Mesenchymal stem cell (in vitro differentiated cells and primary cell): Measurements from ENCODE around the gene PTPRO.

ENCODE experiments used
- DNase-seq: peaks from one replicate; pipeline ENCODE4 v3.0.0-alpha.2; 2013
- H2AFZ ChIP-seq: one replicate; pipeline ENCODE4 v1.6.1; 2013; ENCODE audit warnings: low read depth, mild to moderate bottlenecking, control low read depth, inconsistent platforms, low read length, moderate library complexity
- H2AK5ac ChIP-seq: 2 replicates; pipeline ENCODE4 v1.6.1; 2013; ENCODE audit warnings: low read length, moderate library complexity, mild to moderate bottlenecking, inconsistent platforms; ENCODE audit not compliant: severe bottlenecking
- H2BK120ac ChIP-seq: one replicate; pipeline ENCODE4 v1.6.1; 2013; ENCODE audit warnings: low read depth, mild to moderate bottlenecking, inconsistent platforms, low read length, moderate library complexity
- H2BK12ac ChIP-seq, 2 experiments: one replicate each; pipeline ENCODE4 v1.6.1; 2013; ENCODE audit warnings: inconsistent platforms in 2 of 2, low read length in 2 of 2, mild to moderate bottlenecking in 2 of 2, moderate library complexity in 2 of 2, control low read depth in 1 of 2
- H2BK15ac ChIP-seq: one replicate; pipeline ENCODE4 v1.6.1; 2013; ENCODE audit warnings: mild to moderate bottlenecking, low read depth, inconsistent platforms; ENCODE audit not compliant: poor library complexity, severe bottlenecking
- H2BK5ac ChIP-seq: 2 replicates; pipeline ENCODE4 v1.6.1; 2013; ENCODE audit warnings: low read depth, mild to moderate bottlenecking, low read length, control low read depth, inconsistent platforms; ENCODE audit not compliant: poor library complexity, severe bottlenecking
- H3K14ac ChIP-seq, 2 experiments: one replicate each; pipeline ENCODE4 v1.6.1; 2013; ENCODE audit warnings: inconsistent platforms in 2 of 2, low read length in 2 of 2, control low read depth in 1 of 2, mild to moderate bottlenecking in 1 of 2, moderate library complexity in 1 of 2
- H3K18ac ChIP-seq, 2 experiments: one replicate each; pipeline ENCODE4 v1.6.1; 2013; ENCODE audit warnings: inconsistent platforms in 2 of 2, low read length in 2 of 2, control low read depth in 1 of 2, low read depth in 1 of 2, mild to moderate bottlenecking in 1 of 2
- H3K23ac ChIP-seq, 2 experiments: one replicate each; pipeline ENCODE4 v1.6.1; 2013; ENCODE audit warnings: inconsistent platforms in 2 of 2, low read length in 2 of 2, mild to moderate bottlenecking in 2 of 2, moderate library complexity in 2 of 2, control low read depth in 1 of 2
- H3K27ac ChIP-seq: 2 replicates; pipeline ENCODE4 v1.5.1; 2013; ENCODE audit warnings: mild to moderate bottlenecking, moderate library complexity, low read length, control low read depth, inconsistent platforms; ENCODE audit not compliant: poor library complexity, severe bottlenecking
- H3K27me3 ChIP-seq, 2 experiments: 2 replicates each; pipeline versions ENCODE4 v1.6.1 to v1.7.0; 2013; ENCODE audit warnings: low read length in 2 of 2, mild to moderate bottlenecking in 2 of 2, moderate library complexity in 2 of 2, control low read depth in 1 of 2, inconsistent platforms in 1 of 2; ENCODE audit not compliant: control insufficient read depth in 1 of 2, insufficient read depth in 1 of 2
- H3K36me3 ChIP-seq, 2 experiments: 2 replicates each; pipeline versions ENCODE4 v1.6.1 to v1.7.0; 2013; ENCODE audit warnings: low read length in 2 of 2, control low read depth in 1 of 2, inconsistent platforms in 1 of 2, low read depth in 1 of 2, mild to moderate bottlenecking in 1 of 2; ENCODE audit not compliant: insufficient read depth in 2 of 2, control insufficient read depth in 1 of 2
- H3K4ac ChIP-seq, 2 experiments: one replicate each; pipeline ENCODE4 v1.6.1; 2013; ENCODE audit warnings: inconsistent platforms in 2 of 2, low read length in 2 of 2, mild to moderate bottlenecking in 2 of 2, moderate library complexity in 2 of 2, control low read depth in 1 of 2, low read depth in 1 of 2
- H3K4me1 ChIP-seq: 2 replicates; pipeline ENCODE4 v1.6.1; 2013; ENCODE audit warnings: low read depth, low read length, control low read depth; ENCODE audit not compliant: control insufficient read depth, insufficient read depth
- H3K4me2 ChIP-seq: 2 replicates; pipeline ENCODE4 v1.6.1; 2013; ENCODE audit warnings: low read length, mild to moderate bottlenecking, inconsistent platforms; ENCODE audit not compliant: poor library complexity, severe bottlenecking
- H3K4me3 ChIP-seq, 2 experiments: 2 replicates each; pipeline versions ENCODE4 v1.5.1 to v1.7.0; 2013; ENCODE audit warnings: low read length in 2 of 2, mild to moderate bottlenecking in 2 of 2, control low read depth in 1 of 2, low read depth in 1 of 2; ENCODE audit not compliant: insufficient read depth in 1 of 2
- H3K79me1 ChIP-seq: replicated peaks from 2 replicates; pipeline ENCODE4 v1.6.1; 2013; ENCODE audit warnings: mild to moderate bottlenecking, control low read depth, low read length, inconsistent platforms; ENCODE audit not compliant: poor library complexity, severe bottlenecking
- H3K9ac ChIP-seq: 2 replicates; pipeline ENCODE4 v1.7.0; 2013; ENCODE audit warnings: mild to moderate bottlenecking, low read length, moderate library complexity
- H3K9me3 ChIP-seq: 2 replicates; pipeline ENCODE4 v1.7.0; 2013; ENCODE audit warnings: mild to moderate bottlenecking, low read length; ENCODE audit not compliant: control insufficient read depth
- H4K8ac ChIP-seq: one replicate; pipeline ENCODE4 v1.6.1; 2013; ENCODE audit warnings: inconsistent platforms, mild to moderate bottlenecking, low read length, moderate library complexity
- H4K91ac ChIP-seq: one replicate; pipeline ENCODE4 v1.6.1; 2013; ENCODE audit warnings: mild to moderate bottlenecking, low read length, inconsistent platforms
- WGBS: methylation state at CpG from one replicate; pipeline ENCODE4 v1.1.7; 2013; ENCODE audit warnings: mixed read lengths; 5-methylcytosine and 5-hydroxymethylcytosine counted together

The PTPRO gene

GRCh38 chr12:15404485-15404884 lies 82.2 kb downstream of the PTPRO start:
- Histone ChIP-seq H3K4me3 (no peak overlapping the region), H3K23ac (no peak overlapping the region), H3K18ac (no peak overlapping the region), H3K27ac (peak overlapping the region; percentile 95), H3K27me3 (no peaks in the 10 kb centered on the region), H3K79me1 (no peaks in the 10 kb centered on the region), H2AK5ac (peak overlapping the region; percentile 97), H2BK12ac (no peak overlapping the region), H2BK5ac (peak overlapping the region; percentile 91), H3K4me2 (no peak overlapping the region), H4K8ac (no peak overlapping the region), H3K36me3 (no peaks in the 10 kb centered on the region), H3K4ac (no peak overlapping the region), H3K14ac (no peak overlapping the region), H2BK120ac (no peak overlapping the region), H4K91ac (no peak overlapping the region), H3K4me1 (no peaks in the 10 kb centered on the region), H3K9ac (peak overlapping the region; percentile 27), H2BK15ac (no peak overlapping the region), H2AFZ (no peak overlapping the region), H3K9me3 (no peaks in the 10 kb centered on the region)
- WGBS = 0% methylated on average over 1 of the region's 1 CpG
- DNase-seq = peak; percentile 2

DNA sequence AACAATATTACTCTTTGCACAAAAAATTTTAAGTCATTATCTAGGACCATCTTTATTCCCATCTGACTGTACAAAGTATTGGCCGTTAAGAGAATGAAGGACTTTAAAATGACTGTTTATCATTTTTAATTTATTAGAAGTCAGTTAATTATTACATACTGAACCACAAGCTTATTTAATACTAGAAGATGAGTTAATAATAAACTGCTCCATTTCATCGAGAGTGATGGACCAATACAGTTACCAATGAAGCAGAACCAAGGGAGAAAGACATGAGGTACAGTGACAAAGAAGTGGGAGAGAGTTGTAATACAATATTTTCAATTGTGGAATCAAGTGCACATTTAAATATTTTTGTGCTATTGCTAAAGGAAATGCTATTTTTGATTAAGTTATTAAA lies 83.3 kb downstream of the PTPRO start:
- Histone ChIP-seq H3K4me1 (no peaks in the 10 kb centered on the region), H3K14ac (no peak overlapping the region), H4K8ac (no peak overlapping the region), H2AK5ac (no peak overlapping the region), H3K79me1 (no peaks in the 10 kb centered on the region), H2BK120ac (no peak overlapping the region), H3K9ac (no peak overlapping the region), H3K9me3 (no peaks in the 10 kb centered on the region), H4K91ac (no peak overlapping the region), H2BK5ac (no peak overlapping the region), H3K27ac (no peak overlapping the region), H3K23ac (no peak overlapping the region), H2BK15ac (no peak overlapping the region), H2AFZ (no peak overlapping the region), H3K18ac (no peak overlapping the region), H3K4ac (no peak overlapping the region), H2BK12ac (no peak overlapping the region), H3K4me3 (no peak overlapping the region), H3K27me3 (no peaks in the 10 kb centered on the region), H3K4me2 (no peak overlapping the region), H3K36me3 (no peaks in the 10 kb centered on the region)
- DNase-seq = no peak
- WGBS = 80% methylated on average over 1 of the region's 2 CpGs

- no peak overlapping the region for H4K91ac ChIP-seq
- H3K36me3 ChIP-seq = no peaks in the 10 kb centered on the region
- 58% methylated on average over 2 of the region's 2 CpGs for WGBS
Measured at GRCh38 chr12:15407025-15407424, 84.7 kb downstream of the PTPRO start.

GRCh38 chr12:15411842-15412241 lies 89.5 kb downstream of the PTPRO start:
- Histone ChIP-seq H3K14ac (no peak overlapping the region), H3K79me1 (no peaks in the 10 kb centered on the region), H3K36me3 (no peaks in the 10 kb centered on the region), H3K27me3 (no peaks in the 10 kb centered on the region), H3K4me3 (no peak overlapping the region), H2AK5ac (no peak overlapping the region), H4K91ac (no peak overlapping the region), H4K8ac (no peak overlapping the region), H2AFZ (no peak overlapping the region), H3K27ac (no peak overlapping the region), H3K4me2 (no peak overlapping the region), H2BK5ac (no peak overlapping the region), H2BK15ac (no peak overlapping the region), H2BK120ac (no peak overlapping the region), H3K4ac (no peak overlapping the region), H2BK12ac (no peak overlapping the region), H3K18ac (no peak overlapping the region), H3K4me1 (no peaks in the 10 kb centered on the region), H3K23ac (no peak overlapping the region), H3K9ac (no peak overlapping the region), H3K9me3 (no peaks in the 10 kb centered on the region)
- no peak for DNase-seq
- 79% methylated on average over 3 of the region's 3 CpGs for WGBS

More at GRCh38 chr12:15407025-15407424, 84.7 kb downstream of the PTPRO start:
- Histone ChIP-seq H2BK5ac (no peak overlapping the region), H3K79me1 (no peaks in the 10 kb centered on the region), H3K4ac (no peak overlapping the region), H2BK12ac (no peak overlapping the region), H3K27ac (no peak overlapping the region), H2BK120ac (no peak overlapping the region), H2AK5ac (peak overlapping the region; percentile 35), H3K4me2 (no peak overlapping the region), H3K9ac (no peak overlapping the region), H3K23ac (no peak overlapping the region), H3K9me3 (no peaks in the 10 kb centered on the region), H2AFZ (no peak overlapping the region), H3K4me1 (no peaks in the 10 kb centered on the region), H3K4me3 (no peak overlapping the region), H3K18ac (no peak overlapping the region), H3K27me3 (no peaks in the 10 kb centered on the region), H2BK15ac (no peak overlapping the region), H3K14ac (no peak overlapping the region), H4K8ac (no peak overlapping the region)
- DNase-seq = no peak
